ENCODE data around the gene PDE8B. TPM values are rescaled to one million over a fixed set of nuclear protein-coding genes. Genes with fewer than 3 reads are reported as not detected.

Gene PDE8B
- polyA plus RNA-seq, 1 of the 3 experiments (the other 2 are of a cell fraction) = not detected

DNA sequence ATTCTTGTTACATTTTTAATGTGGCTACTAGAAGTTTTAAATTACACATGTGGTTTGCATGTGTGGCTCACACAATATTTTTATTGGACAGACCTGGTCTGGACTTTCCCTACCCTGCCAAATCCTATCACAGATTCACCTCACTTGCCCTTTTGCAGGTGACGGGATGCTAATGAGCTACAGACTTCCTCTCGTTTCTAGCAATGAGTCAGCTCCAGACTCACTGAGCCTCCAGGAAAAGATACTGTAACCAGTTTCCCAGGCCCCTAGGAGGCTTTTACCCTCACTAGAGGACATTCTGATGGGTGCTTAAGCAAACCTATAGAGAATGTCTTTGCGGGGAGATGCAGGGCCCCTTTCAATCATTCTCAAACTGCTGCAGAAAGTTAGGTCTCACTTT is 146.3 kb downstream of the PDE8B start:
- Histone ChIP-seq H3K9me2 (no peaks in the 10 kb centered on the region), H3K27me3 (ENCODE audit: insufficient read depth) (no peaks in the 10 kb centered on the region), H3K4me3 (ENCODE audit: low read depth in 2 of 2, low read length in 1 of 2) (no peak overlapping the region), H3K36me3 (replicated peaks in 1 of 2; ENCODE audit: control insufficient read depth in 1 of 2, insufficient read depth in 2 of 2, low read length in 1 of 2) (no peaks in the 10 kb centered on the region), H3K9me3 (no peaks in the 10 kb centered on the region), H3K4me1 (ENCODE audit: control insufficient read depth in 1 of 2, insufficient read depth in 2 of 2, low read depth in 1 of 2, low read length in 1 of 2) (peaks cover 0 to 36% of the 10 kb centered on the region in 2 experiments; a peak in 2 of 4 replicates), H3K9ac (no peak overlapping the region), H2AFZ (ENCODE audit: low read depth) (no peak overlapping the region), H4K20me1 (ENCODE audit: insufficient read depth) (no peaks in the 10 kb centered on the region), H3K4me2 (no peak overlapping the region), H3K27ac (ENCODE audit: low read depth in 2 of 2, low read length in 1 of 2) (peak overlapping the region in 1 of 2 experiments; percentile 53; a peak in 1 of 4 replicates), H3F3A (replicated peaks; ENCODE audit: insufficient read depth) (no peaks in the 10 kb centered on the region), H3K79me2 (ENCODE audit: insufficient read depth) (no peaks in the 10 kb centered on the region)
- ChIA-PET CTCF (interaction anchor here (1.7 to 1.8 kb wide), 2 partner anchors 11 to 81 kb away, joined by 4 to 5 read pairs; no protein-coding TSS in a partner anchor), POLR2A (no interaction called here)
- TF ChIP-seq YY1 (IDR thresholded peaks at IDR 0.05; ENCODE audit: low read depth) (no peak), CHD2 (IDR thresholded peaks at IDR 0.05; ENCODE audit: low read length, partially characterized antibody) (no peak)
- 54% methylated on average over 3 of the region's 3 CpGs for WGBS (ENCODE audit: low lambda C conversion rate)
- no peak for DNase-seq

- no peaks in the 10 kb centered on the region for H3K79me2 ChIP-seq (ENCODE audit: insufficient read depth)
- CTCF ChIA-PET = interaction anchor here (0.6 to 1.7 kb wide), 2 partner anchors 9 to 12 kb away, joined by 3 to 4 read pairs; no protein-coding TSS in a partner anchor
- TF ChIP-seq TCF12 (IDR thresholded peaks at IDR 0.05) = no peak
- no peak for TF ChIP-seq JUND (IDR thresholded peaks at IDR 0.05)
- TF ChIP-seq RXRA (IDR thresholded peaks at IDR 0.05; ENCODE audit: borderline replicate concordance, low read depth) = no peak
- TF ChIP-seq ZBTB33 (IDR thresholded peaks at IDR 0.05; ENCODE audit: borderline replicate concordance, low read depth) = no peak
- no peak for TF ChIP-seq TAF1 (IDR thresholded peaks at IDR 0.05; ENCODE audit: borderline replicate concordance, low read depth, low read length)
- no peaks in the 10 kb centered on the region for H3K27me3 ChIP-seq (ENCODE audit: insufficient read depth)
- no peak overlapping the region for H3K4me2 ChIP-seq
- POLR2A ChIA-PET = no interaction called here
- no peak overlapping the region for H3K27ac ChIP-seq (ENCODE audit: low read depth in 2 of 2, low read length in 1 of 2)
- H3K4me3 ChIP-seq (ENCODE audit: low read depth in 2 of 2, low read length in 1 of 2) = no peak overlapping the region
- no peaks in the 10 kb centered on the region for H3K9me2 ChIP-seq
- no peaks in the 10 kb centered on the region for H3F3A ChIP-seq (replicated peaks; ENCODE audit: insufficient read depth)
- peaks cover 0 to 29% of the 10 kb centered on the region in 2 experiments; a peak in 1 of 4 replicates for H3K4me1 ChIP-seq (ENCODE audit: control insufficient read depth in 1 of 2, insufficient read depth in 2 of 2, low read depth in 1 of 2, low read length in 1 of 2)
- no peaks in the 10 kb centered on the region for H4K20me1 ChIP-seq (ENCODE audit: insufficient read depth)
- no peak overlapping the region for H2AFZ ChIP-seq (ENCODE audit: low read depth)
- H3K36me3 ChIP-seq (replicated peaks in 1 of 2; ENCODE audit: control insufficient read depth in 1 of 2, insufficient read depth in 2 of 2, low read length in 1 of 2) = no peaks in the 10 kb centered on the region
- no peak for DNase-seq
- WGBS (ENCODE audit: low lambda C conversion rate) = 54% methylated on average over 10 of the region's 10 CpGs
- no peak overlapping the region for H3K9ac ChIP-seq
- H3K9me3 ChIP-seq = no peaks in the 10 kb centered on the region
These were observed 148.1 kb downstream of the PDE8B start for GRCh38 chr5:77358255-77359205.

DNA sequence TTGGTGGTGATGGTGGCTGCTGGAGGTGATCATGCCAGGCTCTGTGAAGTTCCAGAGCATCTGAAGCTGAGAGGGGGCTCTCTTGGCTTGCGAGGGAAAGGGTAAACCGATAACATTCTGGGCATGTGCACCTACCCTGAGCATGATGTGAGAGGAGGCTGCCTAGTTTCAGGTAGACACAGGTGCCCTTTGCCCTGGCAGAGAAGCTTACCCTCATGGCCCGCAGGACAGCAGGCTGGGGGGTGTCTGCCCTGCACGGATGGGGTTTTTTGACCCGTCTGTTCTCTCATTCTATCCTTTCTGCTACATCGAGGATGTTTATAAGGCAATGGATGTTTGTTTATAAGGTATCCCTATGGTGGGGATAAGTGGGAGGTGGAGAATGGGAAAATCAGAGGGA is 148.8 kb downstream of the PDE8B start:
- H3K36me3 ChIP-seq (replicated peaks in 1 of 2; ENCODE audit: control insufficient read depth in 1 of 2, insufficient read depth in 2 of 2, low read length in 1 of 2) = no peaks in the 10 kb centered on the region
- peaks cover 0 to 27% of the 10 kb centered on the region in 2 experiments; a peak in 1 of 4 replicates for H3K4me1 ChIP-seq (ENCODE audit: control insufficient read depth in 1 of 2, insufficient read depth in 2 of 2, low read depth in 1 of 2, low read length in 1 of 2)
- H4K20me1 ChIP-seq (ENCODE audit: insufficient read depth) = no peaks in the 10 kb centered on the region
- no peaks in the 10 kb centered on the region for H3K9me2 ChIP-seq
- H3K27me3 ChIP-seq (ENCODE audit: insufficient read depth) = no peaks in the 10 kb centered on the region
- POLR2A ChIA-PET = no interaction called here
- no peak for TF ChIP-seq NFIC (IDR thresholded peaks at IDR 0.05; ENCODE audit: borderline replicate concordance)
- TF ChIP-seq EZH2phosphoT487 (IDR thresholded peaks at IDR 0.05; ENCODE audit: borderline replicate concordance, low read depth) = no peak
- no peak for TF ChIP-seq SIN3A (IDR thresholded peaks at IDR 0.05; ENCODE audit: borderline replicate concordance, low read depth, low read length)
- TF ChIP-seq, protein P1, sequence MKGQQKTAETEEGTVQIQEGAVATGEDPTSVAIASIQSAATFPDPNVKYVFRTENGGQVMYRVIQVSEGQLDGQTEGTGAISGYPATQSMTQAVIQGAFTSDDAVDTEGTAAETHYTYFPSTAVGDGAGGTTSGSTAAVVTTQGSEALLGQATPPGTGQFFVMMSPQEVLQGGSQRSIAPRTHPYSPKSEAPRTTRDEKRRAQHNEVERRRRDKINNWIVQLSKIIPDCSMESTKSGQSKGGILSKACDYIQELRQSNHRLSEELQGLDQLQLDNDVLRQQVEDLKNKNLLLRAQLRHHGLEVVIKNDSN (IDR thresholded peaks at IDR 0.05; ENCODE audit: borderline replicate concordance, low read depth) = no peak
- no peak for TF ChIP-seq NRF1 (IDR thresholded peaks at IDR 0.05; ENCODE audit: low read depth, low read length)
- TF ChIP-seq TCF12 (IDR thresholded peaks at IDR 0.05) = no peak
- TF ChIP-seq, protein P2, sequence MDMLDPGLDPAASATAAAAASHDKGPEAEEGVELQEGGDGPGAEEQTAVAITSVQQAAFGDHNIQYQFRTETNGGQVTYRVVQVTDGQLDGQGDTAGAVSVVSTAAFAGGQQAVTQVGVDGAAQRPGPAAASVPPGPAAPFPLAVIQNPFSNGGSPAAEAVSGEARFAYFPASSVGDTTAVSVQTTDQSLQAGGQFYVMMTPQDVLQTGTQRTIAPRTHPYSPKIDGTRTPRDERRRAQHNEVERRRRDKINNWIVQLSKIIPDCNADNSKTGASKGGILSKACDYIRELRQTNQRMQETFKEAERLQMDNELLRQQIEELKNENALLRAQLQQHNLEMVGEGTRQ (IDR thresholded peaks at IDR 0.05; ENCODE audit: borderline replicate concordance, low read depth, low read length) = no peak
- TF ChIP-seq RXRA (IDR thresholded peaks at IDR 0.05; ENCODE audit: borderline replicate concordance, low read depth) = no peak
- TF ChIP-seq RFX5 (IDR thresholded peaks at IDR 0.05; ENCODE audit: low read length) = no peak
- CTCF ChIA-PET = no interaction called here
- H3K27ac ChIP-seq (ENCODE audit: low read depth in 2 of 2, low read length in 1 of 2) = no peak overlapping the region
- no peaks in the 10 kb centered on the region for H3K79me2 ChIP-seq (ENCODE audit: insufficient read depth)
- no peak overlapping the region for H3K4me3 ChIP-seq (ENCODE audit: low read depth in 2 of 2, low read length in 1 of 2)
- H2AFZ ChIP-seq (ENCODE audit: low read depth) = no peak overlapping the region
- no peak for DNase-seq
- H3K9me3 ChIP-seq = no peaks in the 10 kb centered on the region
- H3K9ac ChIP-seq = no peak overlapping the region
- no peaks in the 10 kb centered on the region for H3F3A ChIP-seq (replicated peaks; ENCODE audit: insufficient read depth)
- no peak overlapping the region for H3K4me2 ChIP-seq
- WGBS (ENCODE audit: low lambda C conversion rate) = 54% methylated on average over 6 of the region's 6 CpGs

Measured in SK-N-SH (cell line).